AG20443 (cell line): ENCODE results near the gene TSKU.

Source experiments
- DNase-seq: peaks from one replicate; pipeline ENCODE4 v3.0.0; 2012; ENCODE audit warnings: low spot score, mixed read lengths

The TSKU gene

DNA sequence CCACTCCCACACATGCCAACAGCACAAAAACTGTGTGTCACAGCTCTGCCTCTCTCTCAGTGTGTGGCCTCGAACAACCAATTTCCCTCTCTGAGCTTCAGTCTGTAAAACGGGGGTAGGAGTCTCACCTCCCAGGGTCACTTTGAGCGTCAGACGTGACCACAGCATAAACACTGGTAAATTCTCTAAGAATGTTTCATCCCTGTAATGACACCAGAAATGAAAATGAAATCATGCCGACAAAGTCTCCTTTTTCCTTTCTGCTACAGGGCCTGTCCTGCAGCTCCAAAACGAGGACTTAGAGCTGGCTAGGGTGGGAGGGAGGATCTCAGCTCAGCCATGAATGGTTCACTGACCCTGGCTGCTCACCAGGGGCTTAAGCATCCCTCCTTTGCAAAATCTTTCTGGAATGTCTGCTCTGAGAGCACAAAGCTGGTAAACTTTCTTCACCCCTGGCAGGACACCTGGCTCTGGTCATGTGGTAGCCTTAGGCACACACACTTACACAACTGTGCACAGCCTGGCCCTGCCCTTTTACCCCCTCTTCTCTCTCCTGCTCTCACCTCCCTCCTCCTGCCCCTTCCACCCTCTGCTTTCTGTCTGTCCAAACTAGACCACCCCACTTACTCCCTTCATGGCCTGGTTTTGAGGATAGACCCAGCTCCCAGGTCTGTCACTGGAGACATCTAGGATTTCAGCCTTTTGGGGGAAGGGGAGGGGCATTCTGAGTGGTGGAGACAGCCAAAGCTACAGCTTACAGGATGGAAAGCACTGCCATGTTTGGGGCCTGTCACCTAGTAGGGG, 12.3 kb upstream of the TSKU start:
- peak; percentile 83 for DNase-seq

DNA sequence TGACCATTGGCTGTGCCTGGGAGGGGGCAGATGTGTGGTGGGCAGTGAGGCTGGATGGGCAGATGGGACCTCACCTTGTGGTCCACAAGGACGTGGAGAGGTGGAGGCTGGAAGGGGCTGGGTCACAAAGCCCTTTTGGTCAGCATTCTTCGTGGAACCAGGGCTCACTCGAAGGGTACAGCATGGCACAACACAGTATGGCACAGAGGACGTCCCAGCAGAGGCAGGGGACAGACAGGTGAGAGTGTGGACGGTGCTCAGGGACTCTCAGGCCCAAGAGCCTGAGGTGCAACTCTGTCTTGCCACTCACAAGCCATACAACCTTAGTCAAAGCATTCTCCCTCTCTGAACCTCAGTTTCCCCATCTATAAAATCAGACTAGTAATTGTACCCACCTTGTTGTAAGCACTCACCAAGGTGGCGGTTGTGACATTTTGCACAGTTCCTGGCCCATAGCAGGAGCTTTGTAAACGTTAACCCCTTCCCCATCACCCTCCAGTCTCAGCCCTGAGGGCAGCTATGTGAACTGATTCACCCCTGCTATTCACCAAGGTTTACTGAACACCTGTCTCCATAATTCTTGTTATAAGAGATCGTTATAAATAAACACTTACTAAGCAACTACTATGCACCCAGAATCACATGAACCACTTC, 11.6 kb upstream of the TSKU start:
- DNase-seq = no peak

- no peak for DNase-seq
These were observed 10.9 kb upstream of the TSKU start for GRCh38 chr11:76772100-76772782.

GRCh38 chr11:76772783-76773106, 10.4 kb upstream of the TSKU start:
- DNase-seq = no peak

DNA sequence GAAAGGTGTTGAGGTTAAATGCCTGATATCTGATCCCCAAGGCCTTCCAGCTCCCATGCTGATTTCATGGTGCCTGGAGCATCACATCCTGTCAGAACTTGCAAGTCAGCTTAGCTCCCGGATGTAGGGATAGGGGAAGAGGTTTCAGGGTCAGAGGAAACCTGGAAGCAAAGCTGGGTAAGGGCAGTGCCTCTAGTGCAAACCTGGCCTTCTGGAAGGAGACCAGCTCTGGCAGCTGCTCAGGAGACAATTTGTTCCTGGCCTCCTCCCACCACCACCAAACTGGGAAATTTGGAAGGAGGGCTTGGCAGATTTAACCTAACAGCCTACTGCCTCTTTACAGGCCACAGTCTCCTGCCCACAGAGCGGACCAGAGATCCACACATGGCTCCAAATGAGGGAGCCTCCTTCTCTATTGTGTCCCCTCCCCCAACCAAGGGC, 9.2 kb upstream of the TSKU start:
- no peak for DNase-seq

GRCh38 chr11:76776472-76776871, 6.7 kb upstream of the TSKU start:
- DNase-seq = no peak

GRCh38 chr11:76777305-76777704, 5.9 kb upstream of the TSKU start:
- no peak for DNase-seq

DNA sequence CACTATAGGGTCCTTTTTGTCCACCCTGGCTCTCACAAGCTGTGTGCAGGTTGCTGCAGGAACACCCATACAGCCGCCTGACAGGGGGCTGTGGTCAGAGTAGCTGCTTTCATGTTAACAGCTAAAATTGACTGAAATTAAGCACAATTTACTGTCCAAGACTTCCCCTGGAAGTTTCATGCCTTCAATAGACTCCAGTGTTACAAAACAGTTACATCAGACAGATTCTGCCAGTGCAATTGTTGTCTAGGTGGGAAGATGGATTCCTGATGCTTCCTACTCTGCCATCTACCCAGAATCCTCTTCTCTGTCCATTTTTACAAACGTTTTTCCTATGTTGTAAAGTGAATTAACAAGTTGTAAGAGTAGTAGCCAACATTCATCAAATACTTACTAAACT, 5.3 kb upstream of the TSKU start:
- no peak for DNase-seq

- no peak for DNase-seq
These were observed 4.3 kb upstream of the TSKU start for GRCh38 chr11:76778874-76779273.

DNA sequence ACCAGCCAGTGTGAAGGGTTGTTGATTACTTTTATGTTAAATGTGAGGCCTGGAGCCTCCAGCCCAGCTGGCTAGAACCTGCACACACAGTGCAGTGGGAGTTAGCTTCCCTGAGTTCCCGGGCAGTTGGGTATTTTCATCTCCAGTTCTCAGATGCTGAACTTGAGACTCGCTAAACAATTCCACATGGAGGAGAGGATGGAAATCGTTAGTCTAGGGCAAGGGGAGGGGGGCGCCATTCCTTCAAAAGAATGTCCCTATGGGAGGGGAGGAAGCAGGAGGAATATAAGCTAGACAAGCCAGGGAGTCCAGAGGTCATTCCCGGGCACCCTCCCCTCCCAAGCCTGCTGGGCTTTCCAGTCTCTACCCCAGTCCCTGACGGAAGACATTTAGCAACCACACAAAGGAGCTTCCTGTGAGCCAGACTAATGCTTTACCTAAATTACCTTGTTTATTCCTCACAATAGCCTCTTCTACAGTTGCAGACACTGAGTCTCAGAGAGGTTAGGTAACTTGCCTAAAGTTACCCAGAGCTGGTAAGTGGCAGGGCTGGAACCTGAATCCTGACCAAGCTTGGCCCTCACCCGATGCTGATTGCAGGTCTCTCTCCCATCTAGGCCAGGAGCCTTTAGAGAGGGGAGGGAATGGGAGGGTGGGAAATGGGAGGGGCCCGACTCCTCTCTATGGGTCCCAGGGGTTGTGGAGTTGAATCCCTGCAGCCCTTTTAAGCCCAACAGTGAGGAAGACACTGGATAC, 1.9 kb upstream of the TSKU start:
- DNase-seq = no peak

- no peak for DNase-seq
These were observed 1.2 kb upstream of the TSKU start for GRCh38 chr11:76781807-76782530.

GRCh38 chr11:76782531-76783293, 444 bp upstream of the TSKU start:
- DNase-seq = peak; percentile 95

DNA sequence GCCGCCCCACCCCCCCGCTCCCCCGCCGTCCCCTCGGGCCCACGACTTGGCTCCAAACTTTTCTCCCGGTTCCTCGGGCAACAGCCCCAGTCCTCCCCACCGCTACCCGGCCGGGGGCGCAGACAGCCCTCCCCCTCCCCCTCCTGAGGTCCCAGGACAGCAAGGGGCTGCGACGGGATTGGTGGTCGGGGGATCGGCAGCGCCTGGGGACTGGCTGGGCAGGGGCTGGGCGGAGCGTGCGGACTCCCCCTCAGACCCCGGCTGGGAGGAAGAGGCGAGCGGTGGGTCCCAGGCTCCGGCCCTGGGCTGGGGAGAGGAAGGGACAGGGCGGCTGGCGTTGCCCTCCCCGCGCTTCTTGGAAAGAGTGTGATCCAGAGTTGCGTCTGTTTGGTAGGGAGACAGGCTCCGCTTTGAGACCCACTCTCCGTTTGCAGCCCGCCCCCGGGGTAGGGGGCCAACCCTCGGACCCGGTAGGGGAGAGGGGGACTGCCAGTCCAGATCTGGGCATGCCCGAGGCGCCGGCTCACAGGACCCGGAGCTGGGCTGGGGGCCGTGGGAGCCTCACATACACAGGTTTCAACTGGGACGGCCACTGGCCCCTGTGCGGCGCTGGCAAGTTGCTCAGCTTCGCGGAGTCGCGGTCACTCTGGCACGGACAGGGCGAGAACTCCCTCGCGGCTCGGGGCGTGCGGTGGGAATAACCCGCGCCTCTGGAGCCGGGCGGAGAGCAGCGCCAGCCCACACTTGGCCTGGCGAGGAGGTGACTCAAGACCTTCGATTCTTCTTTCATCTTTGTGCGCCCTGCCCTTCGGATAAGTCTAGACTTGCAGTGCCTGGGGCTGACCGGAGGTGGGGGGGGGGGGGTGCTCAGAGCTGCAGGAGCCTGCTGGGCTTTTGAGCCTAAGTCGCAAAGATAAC, 999 bp downstream of the TSKU start:
- peak; percentile 80 for DNase-seq

GRCh38 chr11:76785513-76785912, 2.4 kb downstream of the TSKU start:
- DNase-seq = no peak

DNA sequence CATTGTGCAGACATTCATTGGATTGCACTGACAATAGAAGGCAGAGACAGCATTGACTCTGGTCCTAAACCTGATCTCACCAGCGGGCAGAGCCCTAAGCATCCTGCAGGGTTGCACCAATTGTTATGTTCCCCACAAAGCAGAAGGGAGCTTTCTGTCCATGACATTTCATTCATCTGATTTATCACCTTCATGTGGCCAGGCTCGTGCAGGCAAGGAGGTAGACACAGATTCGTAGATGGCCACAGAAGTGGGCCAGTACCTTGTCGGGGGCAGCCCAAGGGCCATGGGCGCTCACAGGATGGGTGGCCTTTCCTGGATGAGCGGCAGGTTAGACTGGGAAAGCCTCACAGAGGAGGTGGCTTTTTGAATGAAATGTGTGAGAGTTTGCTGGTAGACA, 2.9 kb downstream of the TSKU start:
- no peak for DNase-seq

- DNase-seq = no peak
These were observed 3.4 kb downstream of the TSKU start for GRCh38 chr11:76786441-76787014.

GRCh38 chr11:76787271-76787670, 4.1 kb downstream of the TSKU start:
- no peak for DNase-seq

GRCh38 chr11:76787911-76788596, 4.9 kb downstream of the TSKU start:
- peak; percentile 66 for DNase-seq
